HG03439 (cell line): Measurements from ENCODE around the gene WSCD2.

Source experiments
- ATAC-seq: cut with Tn5 transposase; IDR thresholded peaks from one replicate; pipeline ENCODE4 v1.9.1; 2021; ENCODE audit warnings: mild to moderate bottlenecking, moderate library complexity; ENCODE audit not compliant: unreplicated experiment

WSCD2 gene

GRCh38 chr12:108231109-108231905, 102.2 kb downstream of the WSCD2 start:
- ATAC-seq = no peak

- ATAC-seq = no peak
Measured at GRCh38 chr12:108231909-108232434, 102.9 kb downstream of the WSCD2 start.

GRCh38 chr12:108232565-108232964, 103.5 kb downstream of the WSCD2 start:
- no peak for ATAC-seq

GRCh38 chr12:108234158-108234557, 105.1 kb downstream of the WSCD2 start:
- ATAC-seq = no peak

- no peak for ATAC-seq
Measured at GRCh38 chr12:108235197-108235984, 106.3 kb downstream of the WSCD2 start.

- no peak for ATAC-seq
Measured at GRCh38 chr12:108235985-108236263, 106.8 kb downstream of the WSCD2 start.

GRCh38 chr12:108236366-108236765, 107.3 kb downstream of the WSCD2 start:
- ATAC-seq = no peak

GRCh38 chr12:108237272-108237671, 108.2 kb downstream of the WSCD2 start:
- ATAC-seq = no peak

GRCh38 chr12:108238474-108238873, 109.4 kb downstream of the WSCD2 start:
- ATAC-seq = no peak

GRCh38 chr12:108239378-108239777, 110.3 kb downstream of the WSCD2 start:
- no peak for ATAC-seq

- ATAC-seq = no peak
Measured at GRCh38 chr12:108240027-108240785, 111.1 kb downstream of the WSCD2 start.

- no peak for ATAC-seq
Measured at GRCh38 chr12:108240928-108241327, 111.8 kb downstream of the WSCD2 start.

- ATAC-seq = no peak
Measured at GRCh38 chr12:108241986-108242703, 113.1 kb downstream of the WSCD2 start.

GRCh38 chr12:108247130-108247529, 118.0 kb downstream of the WSCD2 start:
- ATAC-seq = no peak

GRCh38 chr12:108248011-108248410, 118.9 kb downstream of the WSCD2 start:
- ATAC-seq = no peak

- ATAC-seq = no peak
Measured at GRCh38 chr12:108252523-108252922, 123.4 kb downstream of the WSCD2 start.

GRCh38 chr12:108253540-108253939, 124.5 kb downstream of the WSCD2 start:
- no peak for ATAC-seq

GRCh38 chr12:108254030-108254429, 124.9 kb downstream of the WSCD2 start:
- ATAC-seq = no peak

GRCh38 chr12:108254517-108255251, 125.6 kb downstream of the WSCD2 start:
- no peak for ATAC-seq

GRCh38 chr12:108255252-108255602, 126.1 kb downstream of the WSCD2 start:
- no peak for ATAC-seq
